Measurements from ENCODE around the gene CACNA1A.

The CACNA1A gene

GRCh38 chr19:13162724-13163608, 343.3 kb downstream of the CACNA1A start:
- peak; percentile 95 for DNase-seq

DNA sequence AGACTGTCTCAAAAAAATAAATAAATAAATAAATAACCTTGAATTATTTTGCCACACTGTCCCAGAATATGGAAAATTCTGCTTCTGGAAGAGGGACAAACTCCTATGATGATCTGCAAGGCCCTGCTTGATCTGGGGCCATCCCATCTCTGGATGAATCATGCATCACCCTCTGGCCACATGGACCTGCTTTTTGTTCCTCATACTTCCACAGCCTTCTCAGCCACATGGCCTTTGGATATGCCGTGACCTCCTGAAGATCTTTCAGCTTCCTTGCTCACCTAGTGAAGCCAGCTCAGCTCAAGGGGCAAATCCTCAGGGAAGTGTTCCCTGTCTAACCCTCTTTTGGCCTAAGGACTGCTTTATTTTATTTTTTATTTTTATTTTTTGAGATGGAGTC, 345.7 kb downstream of the CACNA1A start:
- no peak for DNase-seq

DNA sequence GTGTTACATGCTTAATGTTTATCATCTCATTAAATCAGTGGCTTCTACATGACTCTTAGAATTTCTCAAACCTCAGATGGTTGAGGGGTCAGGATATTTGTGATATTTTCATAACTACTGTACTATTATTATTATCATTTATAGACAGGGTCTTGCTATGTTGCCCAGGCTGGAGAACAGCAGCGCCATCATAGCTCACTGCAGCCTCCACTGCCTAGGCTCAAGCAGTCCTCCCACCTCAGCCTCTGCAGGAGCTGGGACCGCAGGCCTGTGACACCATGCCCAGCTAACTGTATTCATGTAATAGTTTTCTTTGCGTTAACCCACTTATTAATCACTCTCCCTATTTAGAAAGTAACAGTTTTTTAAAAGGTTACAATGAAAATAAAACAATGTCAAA, 346.6 kb downstream of the CACNA1A start:
- DNase-seq, result no peak
